ENCODE data around the gene NUCB2.
"Not testable (repeated sequence)": the region's sequence is repeated elsewhere in the genome, so short reads cannot be mapped to it uniquely, and the experiment has no call there.

- not testable (repeated sequence) for TF ChIP-seq CTCF (conservative IDR thresholded peaks at IDR 0.05 in 1 of 2, IDR thresholded peaks at IDR 0.05 in 1 of 2; ENCODE audit: low read depth in 1 of 2, low read length in 2 of 2); EZH2 (IDR thresholded peaks at IDR 0.05; ENCODE audit: low read length, missing control alignments)
These were observed 48.2 kb upstream of the NUCB2 start for GRCh38 chr11:17228186-17228925.
